ENCODE results near the gene SMIM5. TPM values are rescaled to one million over a fixed set of nuclear protein-coding genes. Genes with fewer than 3 reads are reported as not detected.

SMIM5 gene
- polyA plus RNA-seq, 1 donor (not counting 4 experiments of a cell fraction or from before 2014, with no cell fraction given): 0.24 TPM

- no peak overlapping the region for H3K4me3 ChIP-seq (ENCODE audit: control insufficient read depth in 2 of 3, extremely low read depth in 1 of 3, insufficient read depth in 2 of 3, low read depth in 1 of 3, low read length in 3 of 3)
- H3K27me3 ChIP-seq (ENCODE audit: control insufficient read depth, extremely low read depth, insufficient read depth, low read length): peaks cover 5% of the 10 kb centered on the region
- H3K4me1 ChIP-seq (ENCODE audit: control insufficient read depth, extremely low read depth, insufficient read depth, low read length): no peaks in the 10 kb centered on the region
- H2AFZ ChIP-seq (ENCODE audit: control insufficient read depth, low read length): no peak overlapping the region
- no peak overlapping the region for H3K9ac ChIP-seq (ENCODE audit: control insufficient read depth, extremely low read depth, insufficient read depth, low read length)
- H4K20me1 ChIP-seq (ENCODE audit: control insufficient read depth, extremely low read depth, insufficient read depth, low read length): no peaks in the 10 kb centered on the region
- TF ChIP-seq CTCF (optimal IDR thresholded peaks at IDR 0.05 in 1 of 3, IDR thresholded peaks at IDR 0.05 in 1 of 3, conservative IDR thresholded peaks at IDR 0.05 in 1 of 3; ENCODE audit: extremely low read depth in 1 of 3, insufficient read depth in 2 of 3, low read length in 3 of 3): no peak
- no peak for TF ChIP-seq EZH2 (IDR thresholded peaks at IDR 0.05; ENCODE audit: low read length)
- no peaks in the 10 kb centered on the region for H3K79me2 ChIP-seq (ENCODE audit: control insufficient read depth, insufficient read depth, low read length)
- H3K9me3 ChIP-seq (ENCODE audit: control insufficient read depth, low read depth, low read length): no peaks in the 10 kb centered on the region
- FAIRE-seq: no peak
- dilution Hi-C loops (cut with MboI; ENCODE audit: extremely low pct_ligation_motif_present, low sequenced_read_pairs): no loop called here
- peaks cover 5 to 11% of the 10 kb centered on the region in 2 experiments for H3K36me3 ChIP-seq (ENCODE audit: control insufficient read depth in 2 of 2, extremely low read depth in 1 of 2, insufficient read depth in 2 of 2, low read length in 2 of 2)
- no peak overlapping the region for H3K27ac ChIP-seq (ENCODE audit: control insufficient read depth, insufficient read depth, low read length)
- DNase-seq (ENCODE audit: low read depth, low spot score): no peak
- H3K4me2 ChIP-seq (ENCODE audit: control insufficient read depth, extremely low read depth, insufficient read depth, low read depth, low read length): no peak overlapping the region
- H3K9me1 ChIP-seq (ENCODE audit: control insufficient read depth, extremely low read depth, insufficient read depth, low read length): no peaks in the 10 kb centered on the region
Observed at GRCh38 chr17:75624714-75625345, 8.4 kb upstream of the SMIM5 start.

- H3K9me3 ChIP-seq (ENCODE audit: control insufficient read depth, low read depth, low read length): no peaks in the 10 kb centered on the region
Observed at GRCh38 chr17:75625813-75626486, 7.3 kb upstream of the SMIM5 start.

More at GRCh38 chr17:75625813-75626486, 7.3 kb upstream of the SMIM5 start:
- Histone ChIP-seq H3K27ac (ENCODE audit: control insufficient read depth, insufficient read depth, low read length) (no peak overlapping the region), H4K20me1 (ENCODE audit: control insufficient read depth, extremely low read depth, insufficient read depth, low read length) (no peaks in the 10 kb centered on the region), H3K27me3 (ENCODE audit: control insufficient read depth, extremely low read depth, insufficient read depth, low read length) (peaks cover 3% of the 10 kb centered on the region), H3K4me2 (ENCODE audit: control insufficient read depth, extremely low read depth, insufficient read depth, low read depth, low read length) (no peak overlapping the region), H2AFZ (ENCODE audit: control insufficient read depth, low read length) (no peak overlapping the region), H3K79me2 (ENCODE audit: control insufficient read depth, insufficient read depth, low read length) (no peaks in the 10 kb centered on the region), H3K9ac (ENCODE audit: control insufficient read depth, extremely low read depth, insufficient read depth, low read length) (no peak overlapping the region), H3K4me1 (ENCODE audit: control insufficient read depth, extremely low read depth, insufficient read depth, low read length) (no peaks in the 10 kb centered on the region), H3K4me3 (ENCODE audit: control insufficient read depth in 2 of 3, extremely low read depth in 1 of 3, insufficient read depth in 2 of 3, low read depth in 1 of 3, low read length in 3 of 3) (no peak overlapping the region), H3K36me3 (ENCODE audit: control insufficient read depth in 2 of 2, extremely low read depth in 1 of 2, insufficient read depth in 2 of 2, low read length in 2 of 2) (peaks cover 6 to 11% of the 10 kb centered on the region in 2 experiments), H3K9me1 (ENCODE audit: control insufficient read depth, extremely low read depth, insufficient read depth, low read length) (no peaks in the 10 kb centered on the region)
- dilution Hi-C loops (cut with MboI; ENCODE audit: extremely low pct_ligation_motif_present, low sequenced_read_pairs): no loop called here
- DNase-seq (ENCODE audit: low read depth, low spot score) (no peak), FAIRE-seq (no peak)
- TF ChIP-seq EZH2 (IDR thresholded peaks at IDR 0.05; ENCODE audit: low read length) (no peak), CTCF (optimal IDR thresholded peaks at IDR 0.05 in 1 of 3, IDR thresholded peaks at IDR 0.05 in 1 of 3, conservative IDR thresholded peaks at IDR 0.05 in 1 of 3; ENCODE audit: extremely low read depth in 1 of 3, insufficient read depth in 2 of 3, low read length in 3 of 3) (peak; percentile 53 to 80 (median 68))

Data from keratinocyte (primary cell).